ENCODE data around the gene RASGEF1C.

RASGEF1C gene

DNA sequence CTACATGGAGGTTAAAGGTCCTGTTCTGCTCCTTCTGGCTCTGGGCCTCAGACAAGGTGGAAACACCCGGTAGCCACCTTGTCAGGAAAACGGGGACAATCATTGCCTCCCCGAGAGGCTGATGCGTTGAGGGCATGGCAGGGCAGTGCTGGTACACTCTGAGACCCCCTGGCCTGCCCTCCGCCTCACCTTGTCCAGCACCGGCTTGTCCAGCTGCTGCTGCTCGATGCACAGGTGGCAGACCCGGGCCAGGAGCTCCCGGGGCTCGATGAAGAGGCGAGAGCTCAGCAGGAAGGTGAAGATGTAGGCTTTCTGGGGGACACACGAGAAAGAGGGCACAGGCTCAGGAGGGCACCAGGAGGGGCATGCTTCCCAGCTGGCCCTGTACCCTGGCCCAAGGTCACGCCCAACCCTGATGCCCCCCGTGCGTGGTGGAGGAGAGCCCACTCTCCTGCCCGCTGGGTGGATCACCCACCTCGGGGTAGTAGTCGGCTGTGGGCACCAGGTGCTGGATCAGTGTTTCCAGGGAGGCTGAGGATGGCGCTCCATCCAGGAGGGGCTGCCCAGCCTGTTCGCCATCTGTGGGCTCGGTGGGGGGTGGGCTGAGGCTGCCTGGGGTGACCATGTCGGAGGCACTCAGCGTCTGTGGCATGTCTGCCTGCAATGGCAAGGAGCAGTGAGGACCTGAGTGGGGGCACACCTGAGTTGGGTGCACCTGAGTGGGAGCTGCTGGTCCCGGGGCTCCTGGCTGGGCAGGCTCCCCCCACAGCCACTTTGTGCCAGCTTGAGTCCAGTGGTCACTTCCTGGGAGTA is 71.4 kb downstream of the RASGEF1C start:
- Histone ChIP-seq H3K27ac (ENCODE audit: low read depth in 2 of 2, low read length in 2 of 2) (no peak overlapping the region), H3K36me3 (ENCODE audit: control insufficient read depth in 2 of 2, insufficient read depth in 2 of 2, low read length in 2 of 2) (no peaks in the 10 kb centered on the region), H3K4me1 (ENCODE audit: control insufficient read depth in 2 of 2, insufficient read depth in 2 of 2, low read length in 2 of 2) (no peaks in the 10 kb centered on the region), H3K27me3 (ENCODE audit: control insufficient read depth in 2 of 2, insufficient read depth in 2 of 2, low read length in 2 of 2) (peaks cover 3 to 4% of the 10 kb centered on the region in 2 donors), H3K9me3 (ENCODE audit: control insufficient read depth in 2 of 2, low read length in 2 of 2) (no peaks in the 10 kb centered on the region), H3K4me3 (ENCODE audit: low read length in 2 of 2) (no peak overlapping the region), H3K9ac (ENCODE audit: low read depth in 1 of 2, low read length in 2 of 2) (no peak overlapping the region)

DNA sequence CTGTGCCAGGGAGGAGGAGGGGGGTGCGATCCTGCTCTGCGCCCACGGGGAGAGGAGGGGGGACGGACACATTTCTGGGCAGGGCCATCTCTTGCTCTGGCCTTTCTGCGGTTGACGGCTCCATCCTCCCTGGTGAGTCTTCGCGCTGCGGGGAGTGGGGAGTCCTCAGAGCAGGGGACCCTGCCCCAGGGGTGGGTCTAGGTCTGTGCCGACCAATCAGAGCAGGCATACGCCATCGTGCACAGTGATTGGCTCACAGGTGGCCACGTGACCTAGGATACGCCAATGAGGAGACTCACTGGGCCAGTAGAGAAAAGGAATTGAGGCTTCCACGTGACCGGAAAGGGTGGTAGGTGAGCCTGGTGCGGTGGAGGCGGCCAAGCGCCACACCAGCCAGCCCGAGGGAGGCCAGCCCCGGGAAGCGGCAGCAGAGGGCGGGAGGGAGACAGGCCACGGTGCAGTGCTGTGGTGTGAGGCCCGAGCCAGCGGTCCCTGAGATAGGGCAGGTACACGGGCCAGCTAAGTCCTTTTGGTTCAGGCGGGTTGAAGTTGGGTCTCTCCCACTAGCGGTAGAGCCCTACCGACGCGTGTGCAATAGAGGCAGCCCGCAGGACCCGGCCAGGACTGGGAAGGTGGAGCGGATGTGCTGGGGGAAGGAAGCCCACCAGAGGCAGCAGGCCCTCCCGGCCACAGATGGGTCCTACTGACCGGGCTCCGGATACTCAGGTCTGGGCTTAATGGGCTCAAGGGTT is 72.2 kb downstream of the RASGEF1C start:
- Histone ChIP-seq H3K4me1 (ENCODE audit: control insufficient read depth in 2 of 2, insufficient read depth in 2 of 2, low read length in 2 of 2) (no peaks in the 10 kb centered on the region), H3K27me3 (ENCODE audit: control insufficient read depth in 2 of 2, insufficient read depth in 2 of 2, low read length in 2 of 2) (peaks cover 3 to 4% of the 10 kb centered on the region in 2 donors), H3K4me3 (ENCODE audit: low read length in 2 of 2) (no peak overlapping the region), H3K27ac (ENCODE audit: low read depth in 2 of 2, low read length in 2 of 2) (no peak overlapping the region), H3K36me3 (ENCODE audit: control insufficient read depth in 2 of 2, insufficient read depth in 2 of 2, low read length in 2 of 2) (no peaks in the 10 kb centered on the region), H3K9me3 (ENCODE audit: control insufficient read depth in 2 of 2, low read length in 2 of 2) (no peaks in the 10 kb centered on the region), H3K9ac (ENCODE audit: low read depth in 1 of 2, low read length in 2 of 2) (no peak overlapping the region)

DNA sequence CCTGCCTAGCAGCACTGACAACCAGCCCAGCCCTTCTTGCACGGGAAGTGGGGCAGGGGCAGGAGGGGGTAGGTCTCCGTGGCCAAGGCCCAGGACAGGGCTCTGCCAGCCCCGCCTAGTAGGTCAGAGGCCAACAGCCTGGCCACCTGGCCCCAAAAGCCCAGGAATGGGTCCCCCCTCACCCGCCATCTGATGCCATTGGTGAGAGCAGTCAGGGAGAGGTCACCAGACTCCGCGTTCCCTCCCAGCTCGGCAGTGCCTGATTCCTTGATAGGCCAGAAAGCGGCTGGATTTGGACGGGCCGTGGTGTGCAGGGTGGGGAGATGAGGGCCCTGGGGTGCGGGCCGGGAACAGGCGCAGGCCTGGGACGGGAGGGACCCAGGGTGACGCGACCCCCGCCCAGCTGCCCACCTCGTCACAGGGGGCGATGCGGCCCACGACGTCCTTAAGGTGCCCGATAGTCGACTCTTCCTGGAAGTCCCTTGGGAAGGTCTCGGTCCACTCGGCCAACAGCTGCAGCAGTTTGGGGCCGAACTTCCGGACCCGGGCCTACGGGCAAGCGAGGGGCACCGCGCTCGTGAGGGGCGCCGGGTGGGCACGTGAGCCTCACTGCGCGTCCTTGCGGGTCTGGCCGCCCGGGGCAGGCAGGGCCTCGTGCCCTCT is 72.9 kb downstream of the RASGEF1C start:
- Histone ChIP-seq H3K27me3 (ENCODE audit: control insufficient read depth in 2 of 2, insufficient read depth in 2 of 2, low read length in 2 of 2) (peaks cover 3 to 4% of the 10 kb centered on the region in 2 donors), H3K4me3 (ENCODE audit: low read length in 2 of 2) (no peak overlapping the region), H3K9me3 (ENCODE audit: control insufficient read depth in 2 of 2, low read length in 2 of 2) (no peaks in the 10 kb centered on the region), H3K4me1 (ENCODE audit: control insufficient read depth in 2 of 2, insufficient read depth in 2 of 2, low read length in 2 of 2) (no peaks in the 10 kb centered on the region), H3K36me3 (ENCODE audit: control insufficient read depth in 2 of 2, insufficient read depth in 2 of 2, low read length in 2 of 2) (no peaks in the 10 kb centered on the region), H3K9ac (ENCODE audit: low read depth in 1 of 2, low read length in 2 of 2) (no peak overlapping the region), H3K27ac (ENCODE audit: low read depth in 2 of 2, low read length in 2 of 2) (no peak overlapping the region)

DNA sequence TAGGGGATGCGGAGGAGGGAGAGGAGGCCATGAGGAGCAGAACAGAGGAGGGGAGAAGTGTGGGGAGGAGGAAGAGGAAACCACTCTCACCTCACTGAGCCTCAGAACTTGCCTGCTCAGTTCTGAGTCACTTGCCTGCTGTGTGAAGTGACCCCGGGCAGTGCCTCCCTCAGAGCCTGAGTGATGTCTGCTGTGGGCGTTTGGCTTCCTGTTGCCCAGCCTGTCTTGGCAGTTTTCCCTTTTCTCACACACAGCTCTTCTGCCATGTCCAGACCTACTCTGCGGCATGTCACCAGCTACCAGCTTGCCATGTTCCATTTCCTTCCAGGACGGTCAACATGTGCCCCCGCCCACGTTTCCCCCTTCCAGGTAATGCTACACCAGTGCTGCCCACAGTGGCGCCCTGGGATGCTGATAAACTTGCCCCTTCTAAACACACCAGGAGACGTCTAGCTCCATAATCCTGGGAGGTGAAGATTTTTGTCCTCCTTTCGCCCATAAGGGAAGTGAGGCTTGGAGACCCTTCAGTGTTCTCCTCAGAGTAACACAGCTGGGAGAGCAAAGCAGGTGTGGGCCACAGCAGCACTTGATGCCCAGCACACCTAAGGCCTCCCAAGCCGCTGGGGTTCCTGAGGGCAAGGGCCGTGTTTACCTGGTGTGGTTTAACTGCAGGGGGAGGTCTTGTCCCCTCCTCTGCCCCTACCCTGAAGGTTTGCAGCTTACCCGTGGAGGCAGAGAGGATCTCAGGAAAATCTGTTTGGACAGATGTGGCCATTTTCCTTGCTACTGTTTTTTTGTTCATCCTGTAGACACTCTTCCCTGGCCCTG is 73.7 kb downstream of the RASGEF1C start:
- Histone ChIP-seq H3K9me3 (ENCODE audit: control insufficient read depth in 2 of 2, low read length in 2 of 2) (no peaks in the 10 kb centered on the region), H3K4me1 (ENCODE audit: control insufficient read depth in 2 of 2, insufficient read depth in 2 of 2, low read length in 2 of 2) (no peaks in the 10 kb centered on the region), H3K36me3 (ENCODE audit: control insufficient read depth in 2 of 2, insufficient read depth in 2 of 2, low read length in 2 of 2) (no peaks in the 10 kb centered on the region), H3K27me3 (ENCODE audit: control insufficient read depth in 2 of 2, insufficient read depth in 2 of 2, low read length in 2 of 2) (peaks cover 0 to under 1% of the 10 kb centered on the region in 2 donors), H3K4me3 (ENCODE audit: low read length in 2 of 2) (no peak overlapping the region), H3K27ac (ENCODE audit: low read depth in 2 of 2, low read length in 2 of 2) (no peak overlapping the region), H3K9ac (ENCODE audit: low read depth in 1 of 2, low read length in 2 of 2) (no peak overlapping the region)

DNA sequence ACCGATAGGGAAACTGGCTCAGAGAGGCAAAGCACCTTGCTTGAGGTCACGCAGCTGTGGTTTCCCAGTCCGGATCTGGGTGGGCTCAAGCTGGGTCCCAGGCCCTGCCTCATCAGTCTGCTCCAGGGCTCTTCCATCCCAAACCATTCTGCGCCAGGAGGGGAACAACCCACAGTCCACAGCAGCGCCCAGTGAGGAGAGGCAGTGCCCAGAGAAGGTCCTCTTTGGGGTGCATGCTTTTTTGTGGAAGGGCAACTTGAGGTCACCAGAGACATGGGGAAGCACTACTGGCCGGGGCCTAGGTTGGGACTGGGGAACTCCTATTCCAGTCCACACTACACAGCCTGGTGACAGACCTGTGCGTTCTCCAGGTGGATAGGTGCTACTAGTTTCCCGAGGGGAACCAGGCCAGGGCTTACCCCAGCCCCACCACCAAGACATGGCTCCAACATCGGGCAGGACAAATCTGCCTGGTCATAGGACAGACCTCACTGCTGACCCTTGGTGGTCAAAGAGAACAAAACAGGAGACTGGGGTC is 75.0 kb downstream of the RASGEF1C start:
- Histone ChIP-seq H3K4me3 (ENCODE audit: low read length in 2 of 2) (no peak overlapping the region), H3K9me3 (ENCODE audit: control insufficient read depth in 2 of 2, low read length in 2 of 2) (no peaks in the 10 kb centered on the region), H3K27me3 (ENCODE audit: control insufficient read depth in 2 of 2, insufficient read depth in 2 of 2, low read length in 2 of 2) (no peaks in the 10 kb centered on the region), H3K9ac (ENCODE audit: low read depth in 1 of 2, low read length in 2 of 2) (no peak overlapping the region), H3K4me1 (ENCODE audit: control insufficient read depth in 2 of 2, insufficient read depth in 2 of 2, low read length in 2 of 2) (no peaks in the 10 kb centered on the region), H3K27ac (ENCODE audit: low read depth in 2 of 2, low read length in 2 of 2) (no peak overlapping the region), H3K36me3 (ENCODE audit: control insufficient read depth in 2 of 2, insufficient read depth in 2 of 2, low read length in 2 of 2) (no peaks in the 10 kb centered on the region)

DNA sequence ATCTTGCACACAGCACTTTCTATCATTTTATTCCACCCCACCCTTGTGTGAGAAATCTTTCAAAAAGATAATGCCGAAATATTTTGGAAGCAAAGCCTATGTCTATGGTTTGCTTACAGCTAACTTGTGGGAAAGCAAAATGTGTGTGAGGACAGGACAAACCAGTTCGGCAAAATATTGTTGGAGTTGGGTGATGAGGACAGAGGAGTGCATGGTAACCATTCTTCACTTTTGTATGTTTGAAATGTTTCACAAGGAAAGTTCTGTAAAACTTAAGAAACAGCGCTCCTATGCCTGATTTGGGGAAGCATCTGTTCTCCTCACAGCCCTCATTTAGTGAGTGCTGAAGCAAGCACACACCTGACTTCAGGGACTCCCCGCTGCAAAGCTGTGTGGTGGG is 75.5 kb downstream of the RASGEF1C start:
- Histone ChIP-seq H3K27me3 (ENCODE audit: control insufficient read depth in 2 of 2, insufficient read depth in 2 of 2, low read length in 2 of 2) (no peaks in the 10 kb centered on the region), H3K9me3 (ENCODE audit: control insufficient read depth in 2 of 2, low read length in 2 of 2) (no peaks in the 10 kb centered on the region), H3K27ac (ENCODE audit: low read depth in 2 of 2, low read length in 2 of 2) (no peak overlapping the region), H3K9ac (ENCODE audit: low read depth in 1 of 2, low read length in 2 of 2) (no peak overlapping the region), H3K4me3 (ENCODE audit: low read length in 2 of 2) (no peak overlapping the region), H3K4me1 (ENCODE audit: control insufficient read depth in 2 of 2, insufficient read depth in 2 of 2, low read length in 2 of 2) (no peaks in the 10 kb centered on the region), H3K36me3 (ENCODE audit: control insufficient read depth in 2 of 2, insufficient read depth in 2 of 2, low read length in 2 of 2) (no peaks in the 10 kb centered on the region)

DNA sequence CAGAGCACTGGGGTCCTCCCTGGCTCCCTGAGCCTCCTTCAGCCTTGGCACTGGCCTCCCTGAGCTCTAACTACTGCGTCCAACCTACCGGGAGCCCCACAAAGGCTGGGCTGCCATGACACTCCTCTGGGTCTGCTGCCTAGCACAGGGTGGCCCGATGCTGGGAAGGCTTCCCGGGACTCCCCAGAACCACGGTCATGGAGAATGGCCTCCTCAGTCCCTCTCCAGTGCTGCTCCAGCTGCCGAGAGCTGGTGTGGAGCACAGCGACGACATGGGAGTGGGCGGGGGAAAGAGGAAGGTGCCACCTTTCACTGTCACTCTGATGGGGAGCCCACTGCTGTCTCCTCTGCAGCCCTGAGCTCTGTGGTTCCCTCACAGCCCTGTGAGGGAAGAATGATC is 76.0 kb downstream of the RASGEF1C start:
- Histone ChIP-seq H3K9me3 (ENCODE audit: control insufficient read depth in 2 of 2, low read length in 2 of 2) (no peaks in the 10 kb centered on the region), H3K27ac (ENCODE audit: low read depth in 2 of 2, low read length in 2 of 2) (no peak overlapping the region), H3K27me3 (ENCODE audit: control insufficient read depth in 2 of 2, insufficient read depth in 2 of 2, low read length in 2 of 2) (no peaks in the 10 kb centered on the region), H3K36me3 (ENCODE audit: control insufficient read depth in 2 of 2, insufficient read depth in 2 of 2, low read length in 2 of 2) (no peaks in the 10 kb centered on the region), H3K9ac (ENCODE audit: low read depth in 1 of 2, low read length in 2 of 2) (no peak overlapping the region), H3K4me1 (ENCODE audit: control insufficient read depth in 2 of 2, insufficient read depth in 2 of 2, low read length in 2 of 2) (no peaks in the 10 kb centered on the region), H3K4me3 (ENCODE audit: low read length in 2 of 2) (no peak overlapping the region)

DNA sequence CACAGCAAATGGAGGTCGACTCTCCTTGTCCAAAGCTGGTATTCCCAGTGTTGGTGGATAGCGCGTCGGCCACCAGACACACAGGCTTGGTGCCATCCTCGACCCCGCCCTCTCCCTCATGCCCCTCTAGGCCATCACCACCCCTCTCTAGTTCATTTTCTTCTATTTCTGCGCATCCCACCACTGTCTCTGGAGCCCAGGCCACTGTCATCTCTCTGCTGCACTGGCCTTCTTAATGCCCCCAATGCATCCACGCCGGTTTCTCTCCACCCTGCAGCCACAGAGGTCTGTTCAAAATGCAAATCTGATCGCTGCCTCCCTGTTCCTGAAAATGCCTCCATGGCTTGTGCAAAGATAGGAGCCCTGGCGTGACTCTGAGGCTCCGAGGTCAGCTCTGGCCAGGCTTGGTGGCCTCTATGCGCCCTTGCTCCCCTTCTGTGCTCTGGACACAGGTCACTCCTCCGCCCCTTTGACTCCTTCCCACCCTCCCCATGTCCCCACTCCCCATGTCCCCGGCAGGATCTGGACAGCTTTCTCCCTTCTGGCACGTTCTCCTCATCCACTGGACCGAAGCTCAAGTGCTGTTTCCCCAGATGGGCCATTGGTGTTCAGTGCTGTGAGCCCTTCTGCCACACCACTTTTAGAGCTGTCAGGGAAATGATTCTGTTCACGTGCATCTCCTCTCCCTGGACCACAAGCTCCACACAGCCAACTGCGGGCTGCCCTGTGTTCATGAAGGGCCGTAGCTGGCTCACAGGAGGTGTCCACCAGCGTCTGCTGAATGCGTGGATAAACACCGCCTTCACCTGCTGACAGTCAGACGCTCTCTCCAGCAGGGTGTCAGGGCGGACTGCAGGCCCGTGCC is 77.9 kb downstream of the RASGEF1C start:
- Histone ChIP-seq H3K27ac (ENCODE audit: low read depth in 2 of 2, low read length in 2 of 2) (no peak overlapping the region), H3K9ac (ENCODE audit: low read depth in 1 of 2, low read length in 2 of 2) (no peak overlapping the region), H3K4me3 (ENCODE audit: low read length in 2 of 2) (no peak overlapping the region), H3K9me3 (ENCODE audit: control insufficient read depth in 2 of 2, low read length in 2 of 2) (no peaks in the 10 kb centered on the region), H3K4me1 (ENCODE audit: control insufficient read depth in 2 of 2, insufficient read depth in 2 of 2, low read length in 2 of 2) (no peaks in the 10 kb centered on the region), H3K27me3 (ENCODE audit: control insufficient read depth in 2 of 2, insufficient read depth in 2 of 2, low read length in 2 of 2) (peaks cover 0 to 5% of the 10 kb centered on the region in 2 donors), H3K36me3 (ENCODE audit: control insufficient read depth in 2 of 2, insufficient read depth in 2 of 2, low read length in 2 of 2) (no peaks in the 10 kb centered on the region)

DNA sequence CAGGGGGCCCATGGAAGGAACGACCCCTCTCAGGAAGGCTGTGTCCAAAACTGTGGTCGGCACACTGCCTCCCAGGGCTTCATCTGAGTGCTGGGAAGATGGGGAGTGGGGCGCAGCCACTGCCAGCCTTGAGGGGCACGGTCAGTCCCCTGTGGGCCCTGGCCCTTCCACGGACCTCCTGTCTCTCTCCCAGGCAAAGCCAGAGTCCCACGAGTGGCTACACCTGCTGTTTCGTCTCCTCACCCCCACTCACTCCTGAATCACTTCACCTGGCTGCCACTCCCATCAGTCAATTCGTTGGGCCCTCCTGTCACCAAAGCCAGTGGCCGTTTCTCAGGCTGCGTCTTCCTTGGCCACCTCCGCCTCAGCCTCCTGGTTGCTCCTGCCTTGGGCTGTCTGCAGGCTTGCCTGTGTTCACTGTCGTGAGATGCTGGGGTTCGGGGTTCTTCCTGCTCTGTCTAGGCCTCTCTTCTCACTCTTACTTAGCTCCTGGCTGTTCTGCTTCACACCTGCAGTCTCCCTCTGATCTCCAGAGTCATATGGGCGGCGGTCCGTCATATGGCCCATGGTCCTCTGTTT is 78.6 kb downstream of the RASGEF1C start:
- H3K4me1 ChIP-seq (ENCODE audit: control insufficient read depth in 2 of 2, insufficient read depth in 2 of 2, low read length in 2 of 2): no peaks in the 10 kb centered on the region
- H3K27ac ChIP-seq (ENCODE audit: low read depth in 2 of 2, low read length in 2 of 2): no peak overlapping the region
- peaks cover 0 to 5% of the 10 kb centered on the region in 2 donors for H3K27me3 ChIP-seq (ENCODE audit: control insufficient read depth in 2 of 2, insufficient read depth in 2 of 2, low read length in 2 of 2)
- H3K36me3 ChIP-seq (ENCODE audit: control insufficient read depth in 2 of 2, insufficient read depth in 2 of 2, low read length in 2 of 2): no peaks in the 10 kb centered on the region
- H3K9me3 ChIP-seq (ENCODE audit: control insufficient read depth in 2 of 2, low read length in 2 of 2): no peaks in the 10 kb centered on the region
- no peak overlapping the region for H3K9ac ChIP-seq (ENCODE audit: low read depth in 1 of 2, low read length in 2 of 2)
- H3K4me3 ChIP-seq (ENCODE audit: low read length in 2 of 2): no peak overlapping the region

Data from mucosa of rectum (tissue), 2 donors.